Common myeloid progenitor, CD34-positive (primary cell): ENCODE data around the gene MOSPD3.

Experiments
- CTCF ChIA-PET: fragments of 350-600 bp; sonication (Branson Sonifier 250); formaldehyde crosslinking; loops from one replicate; lab custom pipeline; 2021; ENCODE audit warnings: antibody characterized with exemption; lab: Charles Lee
- POLR2A ChIA-PET: fragments of 350-600 bp; sonication (Branson Sonifier 250); formaldehyde crosslinking; loops from one replicate; lab custom pipeline; 2021; ENCODE audit warnings: antibody characterized with exemption; lab: Charles Lee
- DNase-seq, 3 donors: peaks; one replicate each; pipeline versions ENCODE4 v3.0.0 to v3.0.0-alpha.2; 2013
- H3K27ac ChIP-seq, 2 experiments: 1 replicate in 1 of 2; 2 replicates in 1 of 2; pipeline ENCODE4 v1.7.0; 2013; ENCODE audit warnings: inconsistent platforms in 2 of 2, low read length in 2 of 2, mild to moderate bottlenecking in 2 of 2, low read depth in 1 of 2, moderate library complexity in 1 of 2; ENCODE audit not compliant: severe bottlenecking in 2 of 2, insufficient read depth in 1 of 2, poor library complexity in 1 of 2
- H3K27me3 ChIP-seq, 5 experiments: replicated peaks in 2 of 5; 1 replicate in 3 of 5; 2 replicates in 2 of 5; pipeline versions ENCODE4 v1.6.1 to v1.7.0; 2013; ENCODE audit warnings: low read length in 4 of 5, mild to moderate bottlenecking in 2 of 5, moderate library complexity in 2 of 5, inconsistent platforms in 1 of 5; ENCODE audit not compliant: insufficient read depth in 5 of 5, control insufficient read depth in 4 of 5
- H3K36me3 ChIP-seq, 4 experiments: 1 replicate in 2 of 4; 2 replicates in 2 of 4; pipeline versions ENCODE4 v1.6.1 to v1.7.0; 2013; ENCODE audit warnings: low read length in 3 of 4, control low read depth in 1 of 4, mild to moderate bottlenecking in 1 of 4; ENCODE audit not compliant: control insufficient read depth in 4 of 4, insufficient read depth in 4 of 4
- H3K4me1 ChIP-seq, 4 experiments: 1 replicate in 3 of 4; 2 replicates in 1 of 4; pipeline versions ENCODE4 v1.6.1 to v1.7.1; 2013; ENCODE audit warnings: low read length in 3 of 4, mild to moderate bottlenecking in 3 of 4, control low read depth in 1 of 4, inconsistent platforms in 1 of 4, moderate library complexity in 1 of 4; ENCODE audit not compliant: control insufficient read depth in 4 of 4, insufficient read depth in 4 of 4; ENCODE audit errors: control extremely low read depth in 1 of 4
- H3K4me3 ChIP-seq, 7 experiments: 1 replicate in 4 of 7; 2 replicates in 3 of 7; pipeline versions ENCODE4 v1.5.1 to v1.7.0; 2013; ENCODE audit warnings: mild to moderate bottlenecking in 7 of 7, low read length in 6 of 7, moderate library complexity in 6 of 7, inconsistent platforms in 2 of 7, low read depth in 2 of 7, control low read depth in 1 of 7; ENCODE audit not compliant: insufficient read depth in 4 of 7, control insufficient read depth in 1 of 7; ENCODE audit errors: extremely low read depth in 1 of 7
- H3K9me3 ChIP-seq, 5 experiments: 1 replicate in 4 of 5; 2 replicates in 1 of 5; pipeline versions ENCODE4 v1.6.1 to v1.7.1; 2013; ENCODE audit warnings: low read length in 4 of 5, mild to moderate bottlenecking in 2 of 5, inconsistent platforms in 1 of 5, low read depth in 1 of 5, moderate library complexity in 1 of 5; ENCODE audit not compliant: control insufficient read depth in 4 of 5, insufficient read depth in 2 of 5; ENCODE audit errors: control extremely low read depth in 1 of 5
- WGBS: methylation state at CpG from one replicate; pipeline ENCODE4 v1.1.5; 2013; ENCODE audit not compliant: insufficient coverage; 5-methylcytosine and 5-hydroxymethylcytosine counted together

Gene MOSPD3

DNA sequence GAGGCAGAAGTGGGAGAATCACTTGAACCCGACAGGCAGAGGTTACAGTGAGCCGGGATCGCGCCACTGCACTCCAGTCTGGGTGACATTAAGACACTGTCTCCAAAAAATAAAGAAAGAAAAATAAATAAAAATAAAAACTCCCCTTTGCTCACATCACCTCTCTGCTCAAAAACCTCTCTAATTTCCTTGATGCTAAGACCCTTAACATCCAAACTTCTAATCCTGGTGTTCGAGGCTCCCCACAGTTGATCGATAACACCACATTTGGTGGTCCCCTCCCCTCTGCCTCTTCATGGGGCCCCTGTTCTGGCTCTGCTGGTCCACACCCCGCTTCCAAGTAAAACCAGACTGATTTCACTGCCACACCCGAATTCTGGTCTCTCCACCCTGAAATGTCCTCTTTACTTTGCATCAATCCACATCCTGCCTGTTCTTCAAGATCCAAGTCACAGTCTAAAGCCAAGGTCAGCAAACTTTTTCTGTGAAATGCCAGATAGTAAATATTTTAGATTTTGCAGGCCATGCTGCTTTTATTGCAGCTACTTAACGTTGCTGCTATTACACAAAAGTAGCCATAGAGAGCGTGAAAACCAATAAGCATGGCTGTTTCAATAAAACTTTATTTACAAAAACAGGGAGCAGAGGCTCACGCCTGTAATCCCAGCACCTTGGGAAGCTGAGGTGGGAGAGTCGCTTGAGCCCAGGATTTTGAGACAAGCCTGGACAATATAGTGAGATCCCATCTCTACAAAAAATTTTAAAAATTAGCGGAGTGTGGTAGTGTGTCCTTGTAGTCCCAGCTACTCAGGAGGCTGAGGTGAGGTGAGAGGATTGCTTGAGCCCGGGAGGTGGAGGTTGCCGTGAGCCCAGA is 11.8 kb downstream of the MOSPD3 start:
- Histone ChIP-seq H3K27ac (no peak overlapping the region), H3K9me3 (no peaks in the 10 kb centered on the region), H3K4me3 (no peak overlapping the region), H3K4me1 (peaks cover 0 to 12% (median 10%) of the 10 kb centered on the region in 4 experiments), H3K36me3 (peaks cover 0 to 2% (median 0%) of the 10 kb centered on the region in 4 experiments), H3K27me3 (no peaks in the 10 kb centered on the region)
- ChIA-PET POLR2A (no interaction called here), CTCF (interaction anchor here (0.6 to 2.9 kb wide), 5 partner anchors 8 to 66 kb away, joined by 3 to 12 read pairs (median 3); no protein-coding TSS in a partner anchor)
- no peak for DNase-seq
- WGBS, result 100% methylated on average over 7 of the region's 15 CpGs

DNA sequence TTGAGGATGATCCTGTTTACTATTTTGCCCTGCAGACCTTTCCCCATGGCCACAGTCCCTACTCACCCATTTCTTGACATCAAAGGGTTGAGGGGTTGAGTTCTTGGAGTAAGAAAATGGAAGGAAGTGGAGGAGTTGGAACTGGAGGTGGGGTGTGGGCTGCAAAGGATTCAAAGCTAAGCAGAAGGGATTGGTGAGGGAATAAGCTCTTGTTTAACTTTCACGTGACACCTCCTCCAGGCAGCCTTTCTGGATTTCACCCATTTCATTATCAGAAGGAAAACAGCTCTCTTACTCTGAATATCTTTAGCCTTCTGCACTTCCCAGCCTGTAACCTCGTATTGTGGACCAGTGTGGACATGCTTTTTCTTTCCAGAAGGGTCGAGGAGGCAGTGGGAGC is 13.7 kb downstream of the MOSPD3 start:
- POLR2A ChIA-PET, result no interaction called here
- no peak overlapping the region for H3K27ac ChIP-seq
- H3K36me3 ChIP-seq, result peaks cover 0 to 2% (median 0%) of the 10 kb centered on the region in 4 experiments
- H3K9me3 ChIP-seq, result no peaks in the 10 kb centered on the region
- 86% methylated on average over 1 of the region's 3 CpGs for WGBS
- no peak for DNase-seq
- CTCF ChIA-PET, result interaction anchor here (1.0 to 2.9 kb wide), 4 partner anchors 12 to 64 kb away, joined by 3 to 14 read pairs (median 8); no protein-coding TSS in a partner anchor
- H3K4me1 ChIP-seq, result peaks cover 0 to 12% (median 10%) of the 10 kb centered on the region in 4 experiments
- no peaks in the 10 kb centered on the region for H3K27me3 ChIP-seq
- peak overlapping the region in 4 of 7 experiments; percentile 19 to 69 (median 35) for H3K4me3 ChIP-seq

DNA sequence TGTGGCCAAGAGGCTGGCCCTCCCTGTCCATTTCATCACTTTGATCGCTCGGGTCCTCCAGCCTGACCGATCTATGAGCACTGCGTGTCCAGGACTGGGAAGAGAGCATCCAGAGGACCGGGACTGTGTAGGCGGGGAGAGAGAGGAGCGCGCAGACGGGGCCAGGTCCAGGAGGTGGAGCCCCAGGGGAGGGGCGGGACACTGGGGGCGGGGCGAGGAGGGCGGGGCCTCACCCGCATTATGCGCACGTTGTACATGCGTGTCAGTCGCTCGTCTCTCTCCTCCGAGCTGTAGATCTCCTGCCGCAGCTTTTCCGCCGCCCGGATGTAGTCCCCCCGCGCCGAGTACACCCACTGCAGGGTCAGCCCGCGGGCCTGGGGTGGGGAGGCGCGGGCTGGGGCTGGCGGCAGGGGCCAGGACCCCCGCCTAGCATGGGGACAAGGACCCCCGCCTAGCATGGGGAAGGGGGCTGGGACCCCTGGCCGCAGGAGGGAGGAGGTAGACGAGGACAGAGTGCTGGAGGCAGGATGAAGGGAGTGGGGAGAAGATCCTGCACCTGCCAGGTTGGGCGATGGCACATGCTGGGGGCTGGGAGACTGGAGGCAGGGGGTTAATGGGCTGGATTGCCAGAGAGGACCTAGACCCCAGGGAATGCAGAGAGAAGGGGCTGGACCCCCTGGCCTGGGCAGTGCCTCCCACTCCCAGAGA is 14.3 kb downstream of the MOSPD3 start:
- POLR2A ChIA-PET, result interaction anchor here (0.5 kb wide), 1 partner anchor 1992 kb away, joined by 6 read pairs; no protein-coding TSS in a partner anchor
- Histone ChIP-seq H3K36me3 (peaks cover 0 to 2% (median 0%) of the 10 kb centered on the region in 4 experiments), H3K9me3 (no peaks in the 10 kb centered on the region), H3K4me3 (peak overlapping the region in 5 of 7 experiments; percentile 19 to 69 (median 38)), H3K27ac (no peak overlapping the region), H3K27me3 (no peaks in the 10 kb centered on the region), H3K4me1 (peaks cover 0 to 13% (median 10%) of the 10 kb centered on the region in 4 experiments)
- CTCF ChIA-PET, result interaction anchor here (1.0 to 4.5 kb wide), 6 partner anchors 13 to 65 kb away, joined by 3 to 36 read pairs (median 9); partner anchors contain the start of gene GIGYF1
- peak; percentile 82 to 88 (median 88) for DNase-seq
- WGBS, result 4% methylated on average over 31 of the region's 37 CpGs

DNA sequence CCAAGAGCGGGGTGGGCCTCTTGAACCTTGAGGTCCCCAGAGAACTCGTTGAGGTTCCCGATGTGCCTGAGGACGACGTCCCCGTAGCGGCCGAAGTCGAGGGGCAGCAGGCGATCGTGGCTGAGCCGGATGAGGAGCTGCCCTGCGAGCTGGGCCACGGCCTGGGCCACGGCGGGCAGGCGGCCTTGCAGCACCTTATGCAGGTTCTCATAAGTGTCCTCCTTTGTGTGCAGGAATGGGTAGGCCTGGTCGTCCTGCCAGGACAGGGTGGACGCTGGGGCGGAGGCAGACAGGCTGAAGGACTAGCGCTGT is 14.9 kb downstream of the MOSPD3 start:
- H3K27ac ChIP-seq, result no peak overlapping the region

DNA sequence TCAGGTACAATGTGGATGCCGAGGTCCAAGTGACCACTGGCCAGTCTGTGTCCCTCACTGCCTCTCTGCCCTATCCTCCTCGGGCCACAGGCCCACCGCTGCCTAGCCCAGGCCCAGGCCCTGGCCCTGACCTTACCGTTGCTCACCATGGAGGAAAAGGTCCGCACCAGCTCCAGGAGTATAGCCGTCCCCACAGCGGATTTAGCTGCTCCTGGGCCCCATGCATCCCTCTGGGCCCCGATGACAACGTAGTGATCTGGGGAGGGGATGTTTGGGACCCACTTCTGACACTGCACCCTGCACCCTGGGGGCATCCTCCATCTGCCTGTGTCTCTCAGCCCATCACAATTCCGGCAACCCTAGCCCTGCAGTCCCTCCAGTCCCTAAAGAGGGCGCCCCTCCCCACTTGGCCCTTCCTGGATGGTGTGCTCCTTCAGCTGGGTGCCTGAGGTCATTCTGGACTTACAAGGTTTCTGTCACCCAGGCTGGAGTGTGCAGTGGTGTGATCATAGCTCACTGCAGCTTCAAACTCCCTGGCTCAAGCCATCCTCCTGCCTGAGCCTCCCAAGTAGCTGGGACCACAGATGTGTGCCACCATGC is 16.9 kb downstream of the MOSPD3 start:
- Histone ChIP-seq H3K27ac (no peak overlapping the region), H3K4me1 (peaks cover 0 to 26% (median 21%) of the 10 kb centered on the region in 4 experiments), H3K36me3 (peaks cover 0 to 2% (median 0%) of the 10 kb centered on the region in 4 experiments), H3K4me3 (no peak overlapping the region), H3K9me3 (no peaks in the 10 kb centered on the region), H3K27me3 (no peaks in the 10 kb centered on the region)
- DNase-seq, result peak in 2 of 3 donors; percentile 30 to 39
- WGBS, result 88% methylated on average over 3 of the region's 11 CpGs
- ChIA-PET CTCF (interaction anchor here (0.6 to 4.5 kb wide), 15 partner anchors 8 to 225 kb away, joined by 3 to 36 read pairs (median 5); partner anchors contain the start of genes GIGYF1, MOSPD3 and SLC12A9), POLR2A (interaction anchor here (0.5 to 1.4 kb wide), 3 partner anchors 17 to 182 kb away, joined by 3 read pairs; partner anchors contain the start of genes GNB2 and MOSPD3)

More for the DNA sequence above, 14.9 kb downstream of the MOSPD3 start:
- POLR2A ChIA-PET, result interaction anchor here (0.5 kb wide), 1 partner anchor 1992 kb away, joined by 6 read pairs; no protein-coding TSS in a partner anchor
- CTCF ChIA-PET, result interaction anchor here (1.1 to 4.5 kb wide), 4 partner anchors 14 to 64 kb away, joined by 3 to 36 read pairs (median 10); partner anchors contain the start of gene GIGYF1
- Histone ChIP-seq H3K9me3 (no peaks in the 10 kb centered on the region), H3K4me1 (peaks cover 0 to 14% (median 10%) of the 10 kb centered on the region in 4 experiments), H3K36me3 (peaks cover 0 to 2% (median 0%) of the 10 kb centered on the region in 4 experiments), H3K27me3 (no peaks in the 10 kb centered on the region), H3K4me3 (peak overlapping the region in 3 of 7 experiments; percentile 38 to 61 (median 43))
- 96% methylated on average over 15 of the region's 21 CpGs for WGBS
- DNase-seq, result no peak

DNA sequence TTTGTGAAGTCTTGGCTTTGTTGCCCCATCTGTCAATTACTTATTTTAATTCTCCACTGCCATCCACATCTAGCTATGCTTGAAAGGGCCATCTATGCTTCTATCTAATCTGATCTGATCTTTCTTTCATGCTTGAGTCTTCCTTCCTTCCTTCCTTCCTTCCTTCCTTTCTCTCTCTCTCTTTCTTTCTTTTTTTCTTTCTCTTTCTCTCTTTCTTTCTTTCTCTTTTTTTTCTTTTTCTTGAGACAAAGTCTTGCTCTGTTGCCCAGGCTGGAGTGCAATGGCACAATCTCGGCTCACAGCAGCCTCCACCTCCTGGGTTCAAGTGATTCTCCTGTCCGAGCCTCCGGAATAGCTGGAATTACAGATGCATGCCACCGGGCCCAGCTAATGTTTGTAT is 17.7 kb downstream of the MOSPD3 start:
- Histone ChIP-seq H3K4me1 (peaks cover 0 to 26% (median 21%) of the 10 kb centered on the region in 4 experiments), H3K36me3 (peaks cover 0 to 2% (median 0%) of the 10 kb centered on the region in 4 experiments), H3K27me3 (no peaks in the 10 kb centered on the region), H3K4me3 (no peak overlapping the region), H3K27ac (no peak overlapping the region), H3K9me3 (no peaks in the 10 kb centered on the region)
- CTCF ChIA-PET, result interaction anchor here (0.6 to 4.5 kb wide), 14 partner anchors 9 to 229 kb away, joined by 3 to 36 read pairs (median 6); partner anchors contain the start of genes GIGYF1, MOSPD3 and SLC12A9
- DNase-seq, result no peak
- POLR2A ChIA-PET, result interaction anchor here (0.6 kb wide), 1 partner anchor 182 kb away, joined by 3 read pairs; no protein-coding TSS in a partner anchor
- WGBS, result 98% methylated on average over 4 of the region's 4 CpGs
